SU-DHL-6 (cell line): Measurements from ENCODE around the gene CLIP3.

Experiments
- H2AFZ ChIP-seq: fragments of 200-600 bp; sonication (generic); 2 replicates; pipeline ENCODE4 v1.6.1; 2014; ENCODE audit warnings: low read depth, mild to moderate bottlenecking, moderate library complexity, mixed read lengths, antibody characterized with exemption, low read length; ENCODE audit not compliant: severe bottlenecking
- H3F3A ChIP-seq: fragments of 200-600 bp; shearing (Covaris generic); 2 replicates; pipeline ENCODE4 v1.6.0; 2016; ENCODE audit warnings: antibody characterized with exemption, mild to moderate bottlenecking; ENCODE audit not compliant: insufficient read depth
- H3K27ac ChIP-seq: fragments of 200-600 bp; sonication (generic); 2 replicates; pipeline ENCODE4 v1.5.1; 2016; ENCODE audit warnings: low read depth, mild to moderate bottlenecking, low read length, moderate library complexity, mixed read lengths
- H3K27me3 ChIP-seq: fragments of 200-600 bp; sonication (generic), shearing (Covaris generic); 2 replicates; pipeline ENCODE4 v1.6.0; 2014; ENCODE audit warnings: mild to moderate bottlenecking, low read length
- H3K36me3 ChIP-seq: fragments of 200-600 bp; sonication (generic); 2 replicates; pipeline ENCODE4 v1.6.1; 2014; ENCODE audit warnings: mild to moderate bottlenecking, low read length, mixed read lengths
- H3K4me2 ChIP-seq: fragments of 300-600, 200-600 bp; shearing (Covaris generic), sonication (generic); 2 replicates; pipeline ENCODE4 v1.6.0; 2014; ENCODE audit warnings: low read length, low read depth, mild to moderate bottlenecking; ENCODE audit not compliant: poor library complexity, severe bottlenecking
- H3K4me3 ChIP-seq: fragments of 200-600 bp; sonication (generic); 2 replicates; pipeline ENCODE4 v1.5.1; 2014; ENCODE audit warnings: antibody characterized with exemption, low read length, mild to moderate bottlenecking, mixed read lengths; ENCODE audit not compliant: insufficient read depth, poor library complexity, severe bottlenecking
- H3K79me2 ChIP-seq: fragments of 200-600 bp; sonication (generic); 2 replicates; pipeline ENCODE4 v1.6.1; 2014; ENCODE audit warnings: mild to moderate bottlenecking, low read length, moderate library complexity; ENCODE audit not compliant: insufficient read depth
- H3K9ac ChIP-seq: fragments of 200-600 bp; sonication (generic); 2 replicates; pipeline ENCODE4 v1.7.0; 2014; ENCODE audit warnings: mild to moderate bottlenecking, low read length
- H3K9me2 ChIP-seq: fragments of 200-600 bp; sonication (generic); replicated peaks from 2 replicates; pipeline ENCODE4 v1.6.1; 2014; ENCODE audit warnings: low read length; ENCODE audit not compliant: insufficient read depth
- H3K9me3 ChIP-seq: fragments of 200-600 bp; sonication (generic); 2 replicates; pipeline ENCODE4 v1.6.1; 2014; ENCODE audit warnings: low read length, mixed read lengths; ENCODE audit not compliant: insufficient read depth
- H4K20me1 ChIP-seq: fragments of 200-600 bp; sonication (generic); 2 replicates; pipeline ENCODE4 v1.6.1; 2014; ENCODE audit warnings: low read depth, mild to moderate bottlenecking, antibody characterized with exemption, low read length, moderate library complexity, mixed read lengths
- CTCF ChIP-seq: fragments of 200-600 bp; sonication (generic); IDR thresholded peaks from one replicate; pipeline ENCODE4 v1.5.1; 2017; ENCODE audit warnings: antibody characterized with exemption, mild to moderate bottlenecking, low read length, moderate library complexity; ENCODE audit not compliant: insufficient read depth, poor library complexity, severe bottlenecking
- EZH2phosphoT487 ChIP-seq: fragments of 200-600 bp; sonication (generic), shearing (Covaris generic); conservative IDR thresholded peaks from 2 replicates; pipeline ENCODE4 v1.6.1; 2018; ENCODE audit warnings: mild to moderate bottlenecking, antibody characterized with exemption, low read length, moderate library complexity, mixed read lengths

CLIP3 gene

DNA sequence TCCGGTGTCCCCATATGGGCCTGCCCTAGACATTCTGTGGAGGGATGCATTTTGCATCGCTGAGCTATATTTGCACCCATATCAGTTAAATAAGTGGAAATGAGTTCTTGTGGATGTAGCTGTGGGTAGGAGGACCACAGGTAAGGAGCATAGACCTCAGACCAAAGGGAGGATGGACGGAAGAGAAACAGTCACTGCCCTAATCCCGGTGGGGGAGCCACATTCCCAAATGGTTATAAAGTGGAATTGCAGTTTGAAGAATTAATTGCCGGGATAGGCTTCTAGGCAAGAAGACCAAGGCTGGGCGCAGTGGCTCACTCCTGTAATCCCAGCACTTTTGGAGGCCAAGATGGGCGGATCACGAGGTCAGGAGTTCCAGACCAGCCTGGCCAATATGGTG lies 35.9 kb downstream of the CLIP3 start:
- no peak overlapping the region for H3K27ac ChIP-seq
- no peak overlapping the region for H3K4me3 ChIP-seq
- peak overlapping the region; percentile 74 for H3K4me2 ChIP-seq
- TF ChIP-seq CTCF (no peak), EZH2phosphoT487 (no peak)
- H2AFZ ChIP-seq: no peak overlapping the region
- H3K79me2 ChIP-seq: peaks cover 36% of the 10 kb centered on the region
- no peaks in the 10 kb centered on the region for H4K20me1 ChIP-seq
- H3F3A ChIP-seq: peaks cover 5% of the 10 kb centered on the region; the same call in 1 of the 2 replicates
- no peaks in the 10 kb centered on the region for H3K9me3 ChIP-seq
- peak overlapping the region; percentile 76 for H3K9ac ChIP-seq
- no peaks in the 10 kb centered on the region for H3K9me2 ChIP-seq
- no peaks in the 10 kb centered on the region for H3K36me3 ChIP-seq
- no peaks in the 10 kb centered on the region for H3K27me3 ChIP-seq

DNA sequence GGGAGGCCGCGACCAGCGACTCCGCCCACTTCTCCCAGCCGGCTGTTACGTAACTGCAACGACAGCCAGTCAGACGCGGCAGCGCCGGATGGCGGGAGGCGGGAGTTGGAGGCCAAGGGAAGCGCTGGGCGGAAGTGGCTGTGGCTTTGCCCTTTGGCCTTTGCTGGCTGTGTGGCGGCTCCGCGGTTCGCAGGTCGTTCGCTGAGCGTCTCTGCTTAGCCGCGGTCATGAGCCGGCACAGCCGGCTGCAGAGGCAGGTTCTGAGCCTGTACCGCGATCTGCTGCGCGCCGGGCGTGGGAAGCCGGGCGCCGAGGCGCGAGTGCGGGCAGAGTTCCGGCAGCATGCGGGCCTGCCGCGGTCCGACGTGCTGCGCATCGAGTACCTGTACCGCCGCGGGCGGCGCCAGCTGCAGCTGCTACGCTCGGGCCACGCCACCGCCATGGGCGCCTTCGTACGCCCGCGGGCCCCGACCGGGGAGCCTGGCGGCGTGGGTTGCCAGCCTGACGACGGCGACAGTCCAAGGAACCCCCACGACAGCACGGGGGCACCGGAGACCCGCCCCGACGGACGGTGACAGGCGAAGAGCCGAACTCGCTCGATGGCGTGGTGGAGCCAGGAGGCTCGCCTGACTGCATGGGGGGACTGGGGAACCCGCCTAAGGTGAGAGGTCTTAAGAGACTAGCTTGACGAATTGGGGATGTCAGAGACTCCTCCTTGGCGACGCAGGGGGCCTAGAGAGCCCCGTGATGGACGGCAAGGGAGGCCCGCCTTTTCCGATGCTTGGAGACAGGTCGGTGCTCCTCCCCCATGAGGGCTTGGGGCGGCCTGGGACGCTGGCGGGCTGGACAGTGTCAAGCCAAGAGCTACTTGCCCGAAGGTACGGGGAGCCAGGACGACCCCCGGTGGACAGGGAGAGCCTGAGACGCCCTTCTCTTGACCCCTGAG lies 37.4 kb downstream of the CLIP3 start, which contains the start of gene SDHAF1:
TSS of gene SDHAF1 (plus strand) at position 141 of the 946 bp plus-strand sequence. CDS start at position 228, 87 bp downstream.
- peaks cover 31% of the 10 kb centered on the region for H3K79me2 ChIP-seq
- no peaks in the 10 kb centered on the region for H4K20me1 ChIP-seq
- H3K9me3 ChIP-seq: no peaks in the 10 kb centered on the region
- H3K27me3 ChIP-seq: no peaks in the 10 kb centered on the region
- peak within 1 kb of the TSS; percentile 84 for H2AFZ ChIP-seq
- peak within 1 kb of the TSS; percentile 76 for H3K9ac ChIP-seq
- H3F3A ChIP-seq: peaks cover 4% of the 10 kb centered on the region; the same call in 1 of the 2 replicates
- peak within 1 kb of the TSS; percentile 50 for H3K27ac ChIP-seq
- no peak for TF ChIP-seq CTCF
- TF ChIP-seq EZH2phosphoT487: no peak
- peak within 1 kb of the TSS; percentile 67 for H3K4me3 ChIP-seq
- H3K9me2 ChIP-seq: no peaks in the 10 kb centered on the region
- no peaks in the 10 kb centered on the region for H3K36me3 ChIP-seq
- H3K4me2 ChIP-seq: peak within 1 kb of the TSS; percentile 74

- peak overlapping the region; percentile 74 for H3K4me2 ChIP-seq
- no peaks in the 10 kb centered on the region for H3K27me3 ChIP-seq
- H3K4me3 ChIP-seq: no peak overlapping the region
- H4K20me1 ChIP-seq: no peaks in the 10 kb centered on the region
- TF ChIP-seq EZH2phosphoT487: no peak
- TF ChIP-seq CTCF: no peak
- no peaks in the 10 kb centered on the region for H3K36me3 ChIP-seq
- H3K27ac ChIP-seq: no peak overlapping the region
- H3F3A ChIP-seq: no peaks in the 10 kb centered on the region
- no peak overlapping the region for H3K9ac ChIP-seq
- H3K79me2 ChIP-seq: peaks cover 23% of the 10 kb centered on the region
- H3K9me3 ChIP-seq: no peaks in the 10 kb centered on the region
- H3K9me2 ChIP-seq: no peaks in the 10 kb centered on the region
- no peak overlapping the region for H2AFZ ChIP-seq
Measured at GRCh38 chr19:35993923-35994598, 38.6 kb downstream of the CLIP3 start.
